HepG2 (cell line): ENCODE results near the gene COL9A3. TPM values are rescaled to one million over a fixed set of nuclear protein-coding genes. Genes with fewer than 3 reads are reported as not detected.

ENCODE experiments used
- ASH2L ChIP-seq: fragments of 300-600, 200-600 bp; sonication (generic); IDR thresholded peaks from 2 replicates; pipeline ENCODE4 v1.7.0; 2017; ENCODE audit warnings: low read depth, mild to moderate bottlenecking, moderate library complexity, mixed read lengths, low read length; ENCODE audit not compliant: insufficient read length
- CEBPG ChIP-seq: IDR thresholded peaks from 2 replicates; pipeline ENCODE4 v1.6.1; 2016
- HMG20B ChIP-seq: conservative IDR thresholded peaks from 2 replicates; pipeline ENCODE4 v1.6.1; 2016; ENCODE audit warnings: missing genetic modification reagents, missing compliant biosample characterization
- HNRNPLL ChIP-seq: fragments of 200-400 bp; formaldehyde crosslinking; IDR thresholded peaks from 2 replicates; pipeline ENCODE4 v1.6.1; 2017; ENCODE audit warnings: mild to moderate bottlenecking, low read depth, low read length; ENCODE audit not compliant: poor library complexity, severe bottlenecking
- MIXL1 ChIP-seq: IDR thresholded peaks from 2 replicates; pipeline ENCODE4 v1.6.1; 2016
- NCOA1 ChIP-seq: sonication (generic); formaldehyde crosslinking; IDR thresholded peaks from 2 replicates; pipeline ENCODE4 v1.9.0; 2021; ENCODE audit warnings: missing genetic modification reagents
- PHF20 ChIP-seq: sonication (generic); formaldehyde crosslinking; IDR thresholded peaks from 2 replicates; pipeline ENCODE4 v1.5.0; 2020; ENCODE audit warnings: mild to moderate bottlenecking, missing genetic modification reagents
- POLR2A ChIP-seq, 2 experiments: IDR thresholded peaks; 2 replicates each; pipeline ENCODE4 v1.6.1; 2011; ENCODE audit warnings: low read depth in 2 of 2, low read length in 2 of 2, mild to moderate bottlenecking in 1 of 2, moderate library complexity in 1 of 2; ENCODE audit not compliant: insufficient read depth in 1 of 2
- RBM22 ChIP-seq: fragments of 200-400 bp; formaldehyde crosslinking; optimal IDR thresholded peaks from 2 replicates; pipeline ENCODE3; 2017; ENCODE audit warnings: mild to moderate bottlenecking, low read length, moderate library complexity
- SOX13 ChIP-seq, 3 experiments: fragments of 450-650 bp in 1 of 3; sonication (generic) in 1 of 3; formaldehyde crosslinking in 1 of 3; IDR thresholded peaks in 2 of 3; conservative IDR thresholded peaks in 1 of 3; 2 replicates each; pipeline versions ENCODE4 v1.5.0 to v1.6.1; 2016 to 2020; ENCODE audit warnings: antibody characterized with exemption in 1 of 3, mild to moderate bottlenecking in 1 of 3, missing compliant biosample characterization in 1 of 3, missing genetic modification reagents in 1 of 3, moderate library complexity in 1 of 3
- THAP11 ChIP-seq: IDR thresholded peaks from 2 replicates; pipeline ENCODE4 v1.6.1; 2016; ENCODE audit warnings: missing biosample characterization, missing genetic modification reagents
- TOPORS ChIP-seq: sonication (generic); formaldehyde crosslinking; IDR thresholded peaks from 2 replicates; pipeline ENCODE4 v1.8.0; 2023; ENCODE audit warnings: mild to moderate bottlenecking, missing genetic modification reagents
- ZBTB1 ChIP-seq: sonication (generic); formaldehyde crosslinking; IDR thresholded peaks from 2 replicates; pipeline ENCODE4 v1.4.0; 2020; ENCODE audit warnings: missing genetic modification reagents, borderline replicate concordance
- ZC3H13 ChIP-seq: sonication (generic); formaldehyde crosslinking; IDR thresholded peaks from 2 replicates; pipeline ENCODE4 v1.8.1; 2023; ENCODE audit warnings: mild to moderate bottlenecking, missing genetic modification reagents, moderate library complexity
- ZFP36L2 ChIP-seq: sonication (generic); formaldehyde crosslinking; IDR thresholded peaks from 2 replicates; pipeline ENCODE4 v1.4.0; 2020; ENCODE audit warnings: missing genetic modification reagents
- ZNF3 ChIP-seq: IDR thresholded peaks from 2 replicates; pipeline ENCODE4 v1.7.0; 2017; ENCODE audit warnings: inconsistent platforms
- ZNF501 ChIP-seq: sonication (generic); formaldehyde crosslinking; IDR thresholded peaks from 2 replicates; pipeline ENCODE4 v1.5.1; 2020; ENCODE audit warnings: mild to moderate bottlenecking, moderate library complexity, missing genetic modification reagents
- ZNF543 ChIP-seq: sonication (generic); formaldehyde crosslinking; IDR thresholded peaks from 2 replicates; pipeline ENCODE4 v1.4.0; 2020; ENCODE audit warnings: mild to moderate bottlenecking, missing genetic modification reagents
- ZNF552 ChIP-seq: sonication (generic); formaldehyde crosslinking; IDR thresholded peaks from 2 replicates; pipeline ENCODE4 v1.9.0; 2022; ENCODE audit warnings: missing genetic modification reagents, mild to moderate bottlenecking, borderline replicate concordance
- ZNF670 ChIP-seq: sonication (generic); formaldehyde crosslinking; IDR thresholded peaks from 2 replicates; pipeline ENCODE4 v1.8.0; 2022; ENCODE audit warnings: mild to moderate bottlenecking, missing genetic modification reagents, borderline replicate concordance
- ZNF709 ChIP-seq: sonication (generic); formaldehyde crosslinking; IDR thresholded peaks from 2 replicates; pipeline ENCODE4 v1.5.0; 2020; ENCODE audit warnings: mild to moderate bottlenecking, missing genetic modification reagents
- ZNF768 ChIP-seq: sonication (generic); formaldehyde crosslinking; IDR thresholded peaks from 2 replicates; pipeline ENCODE4 v1.4.0; 2020; ENCODE audit warnings: missing genetic modification reagents
- ZNF775 ChIP-seq: sonication (generic); formaldehyde crosslinking; IDR thresholded peaks from 2 replicates; pipeline ENCODE4 v1.4.0; 2020; ENCODE audit warnings: missing genetic modification reagents, mild to moderate bottlenecking, moderate library complexity, borderline replicate concordance
- polyA plus RNA-seq, 8 experiments: library from polyadenylated mRNA; depleted of rRNA in 3 of 8; stranded (reverse) in 7 of 8; unstranded in 1 of 8; fragments of >200 nt; fragmentation: Illumina TruSeq in 4 of 8; extraction: Trizol in 4 of 8; gene quantifications; 2 replicates each; pipeline versions ENCODE4 v1.2.1 to v1.2.3, GENCODE V29; 2011 to 2016; ENCODE audit warnings: low read depth in 4 of 8, missing spikeins in 1 of 8, mixed read lengths in 1 of 8; ENCODE audit not compliant: insufficient read depth in 1 of 8
- total RNA-seq, 5 experiments: library from RNA; depleted of rRNA; stranded (reverse); fragments of >200 nt; fragmentation: Illumina TruSeq; extraction: Trizol; gene quantifications; 2 replicates each; pipeline ENCODE4 v1.2.3, GENCODE V29; 2016; ENCODE audit warnings: low read depth in 1 of 5
- TF ChIP-seq, protein P1 (sequence below): sonication (generic); formaldehyde crosslinking; IDR thresholded peaks from 2 replicates; pipeline ENCODE4 v1.9.0; 2022; ENCODE audit warnings: low read depth, missing genetic modification reagents
- TF ChIP-seq, protein P2 (sequence below): sonication (generic); formaldehyde crosslinking; conservative IDR thresholded peaks from 2 replicates; pipeline ENCODE4 v1.5.0; 2020; ENCODE audit warnings: missing genetic modification reagents

COL9A3 gene
- total and polyA plus RNA-seq, 2 of the 13 experiments (the other 11 are each of a cell fraction or from before 2014, with no cell fraction given) = 155 to 204 TPM

DNA sequence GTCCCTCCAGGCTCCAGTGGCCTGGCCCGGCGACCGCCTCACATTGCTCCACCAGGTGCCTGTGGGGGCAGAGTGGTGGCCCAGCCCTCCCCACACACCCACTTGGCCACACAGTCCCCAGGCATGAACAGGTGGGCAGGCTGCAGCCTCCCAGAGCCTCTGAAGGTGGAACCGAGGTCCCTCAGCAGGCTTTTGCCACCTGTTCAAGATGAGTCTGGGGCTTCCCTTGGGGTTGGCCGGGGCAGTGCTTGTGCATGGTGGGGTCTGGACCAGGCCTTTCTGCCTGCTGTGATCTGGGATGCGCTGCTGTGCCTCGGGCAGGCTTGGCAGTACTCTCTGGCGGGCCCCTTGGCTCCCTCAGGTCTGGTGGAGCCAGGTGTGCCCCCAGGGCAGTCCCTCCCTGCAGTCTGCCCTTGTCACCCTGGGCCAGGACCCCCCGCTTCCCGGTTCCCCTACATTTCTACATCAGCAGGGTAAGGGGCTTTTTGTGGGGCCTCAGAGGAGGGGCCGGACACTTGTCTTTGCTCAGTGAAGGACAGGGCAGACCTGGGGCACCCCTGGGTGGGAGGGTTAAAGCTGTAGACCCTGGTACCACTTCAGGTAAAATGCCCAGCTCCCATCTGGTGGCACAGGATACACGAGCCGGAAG is 2.7 kb upstream of the COL9A3 start (continued):
- TF ChIP-seq ZC3H13 (CRISPR knock-in tag) (peak; percentile 72; the same call in 1 of the 2 replicates), ZNF3 (CRISPR knock-in tag) (no peak), HMG20B (no peak), NCOA1 (peak; percentile 30; the same call in 1 of the 2 replicates), ZFP36L2 (CRISPR knock-in tag) (no peak), CEBPG (CRISPR knock-in tag) (no peak), POLR2A (IDR thresholded peaks at IDR 0.05; ENCODE audit: insufficient read depth in 1 of 2, low read depth in 2 of 2, low read length in 2 of 2) (peak; percentile 20 to 57; a peak in 3 of 4 replicates), ZNF670 (CRISPR knock-in tag) (no peak), ASH2L (no peak), ZNF768 (CRISPR knock-in tag) (0 out of 2 replicates have a peak, but pooled peaks have one; percentile 5), SOX13 (IDR thresholded peaks at IDR 0.05) (0 out of 2 replicates have a peak, but pooled peaks have one; percentile 24), SOX13 (CRISPR knock-in tag; conservative IDR thresholded peaks at IDR 0.05 in 1 of 2, IDR thresholded peaks at IDR 0.05 in 1 of 2) (no peak), ZNF709 (CRISPR knock-in tag) (no peak), ZNF775 (CRISPR knock-in tag) (no peak), RBM22 (peak; percentile 81), ZNF543 (CRISPR knock-in tag) (no peak), ZNF552 (CRISPR knock-in tag) (no peak), ZNF501 (no peak), ZBTB1 (peak; percentile 84; the same call in 1 of the 2 replicates), MIXL1 (no peak), THAP11 (CRISPR knock-in tag) (no peak), HNRNPLL (peak; percentile 22), PHF20 (CRISPR knock-in tag) (no peak), TOPORS (0 out of 2 replicates have a peak, but pooled peaks have one; percentile 44)
- TF ChIP-seq, protein P1, sequence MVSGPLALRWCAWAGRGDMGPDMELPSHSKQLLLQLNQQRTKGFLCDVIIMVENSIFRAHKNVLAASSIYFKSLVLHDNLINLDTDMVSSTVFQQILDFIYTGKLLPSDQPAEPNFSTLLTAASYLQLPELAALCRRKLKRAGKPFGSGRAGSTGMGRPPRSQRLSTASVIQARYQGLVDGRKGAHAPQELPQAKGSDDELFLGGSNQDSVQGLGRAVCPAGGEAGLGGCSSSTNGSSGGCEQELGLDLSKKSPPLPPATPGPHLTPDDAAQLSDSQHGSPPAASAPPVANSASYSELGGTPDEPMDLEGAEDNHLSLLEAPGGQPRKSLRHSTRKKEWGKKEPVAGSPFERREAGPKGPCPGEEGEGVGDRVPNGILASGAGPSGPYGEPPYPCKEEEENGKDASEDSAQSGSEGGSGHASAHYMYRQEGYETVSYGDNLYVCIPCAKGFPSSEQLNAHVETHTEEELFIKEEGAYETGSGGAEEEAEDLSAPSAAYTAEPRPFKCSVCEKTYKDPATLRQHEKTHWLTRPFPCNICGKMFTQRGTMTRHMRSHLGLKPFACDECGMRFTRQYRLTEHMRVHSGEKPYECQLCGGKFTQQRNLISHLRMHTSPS (CRISPR knock-in tag) = 0 out of 2 replicates have a peak, but pooled peaks have one; percentile 46
- TF ChIP-seq, protein P2, sequence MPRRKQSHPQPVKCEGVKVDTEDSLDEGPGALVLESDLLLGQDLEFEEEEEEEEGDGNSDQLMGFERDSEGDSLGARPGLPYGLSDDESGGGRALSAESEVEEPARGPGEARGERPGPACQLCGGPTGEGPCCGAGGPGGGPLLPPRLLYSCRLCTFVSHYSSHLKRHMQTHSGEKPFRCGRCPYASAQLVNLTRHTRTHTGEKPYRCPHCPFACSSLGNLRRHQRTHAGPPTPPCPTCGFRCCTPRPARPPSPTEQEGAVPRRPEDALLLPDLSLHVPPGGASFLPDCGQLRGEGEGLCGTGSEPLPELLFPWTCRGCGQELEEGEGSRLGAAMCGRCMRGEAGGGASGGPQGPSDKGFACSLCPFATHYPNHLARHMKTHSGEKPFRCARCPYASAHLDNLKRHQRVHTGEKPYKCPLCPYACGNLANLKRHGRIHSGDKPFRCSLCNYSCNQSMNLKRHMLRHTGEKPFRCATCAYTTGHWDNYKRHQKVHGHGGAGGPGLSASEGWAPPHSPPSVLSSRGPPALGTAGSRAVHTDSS (CRISPR knock-in tag) = no peak
